ENCODE data around the gene HDAC7.

- no peak for TF ChIP-seq CTCF (IDR thresholded peaks at IDR 0.05)
- TF ChIP-seq POLR2A (IDR thresholded peaks at IDR 0.05) = no peak
- no peak for TF ChIP-seq EP300 (IDR thresholded peaks at IDR 0.05)
Measured at GRCh38 chr12:47748507-47748828, 71.2 kb downstream of the HDAC7 start.

Data from tibial nerve (tissue), 4 donors.